GM11168 (cell line): ENCODE data around the gene OSBP2.

Source experiments
- in situ Hi-C: fragments of 300-500 bp; cut with MboI; formaldehyde crosslinking; loops from one replicate; pipeline ENCODE4 v1.12.0; 2022; ENCODE audit warnings: low sequenced_read_pairs; ENCODE audit not compliant: unreplicated experiment

The OSBP2 gene

DNA sequence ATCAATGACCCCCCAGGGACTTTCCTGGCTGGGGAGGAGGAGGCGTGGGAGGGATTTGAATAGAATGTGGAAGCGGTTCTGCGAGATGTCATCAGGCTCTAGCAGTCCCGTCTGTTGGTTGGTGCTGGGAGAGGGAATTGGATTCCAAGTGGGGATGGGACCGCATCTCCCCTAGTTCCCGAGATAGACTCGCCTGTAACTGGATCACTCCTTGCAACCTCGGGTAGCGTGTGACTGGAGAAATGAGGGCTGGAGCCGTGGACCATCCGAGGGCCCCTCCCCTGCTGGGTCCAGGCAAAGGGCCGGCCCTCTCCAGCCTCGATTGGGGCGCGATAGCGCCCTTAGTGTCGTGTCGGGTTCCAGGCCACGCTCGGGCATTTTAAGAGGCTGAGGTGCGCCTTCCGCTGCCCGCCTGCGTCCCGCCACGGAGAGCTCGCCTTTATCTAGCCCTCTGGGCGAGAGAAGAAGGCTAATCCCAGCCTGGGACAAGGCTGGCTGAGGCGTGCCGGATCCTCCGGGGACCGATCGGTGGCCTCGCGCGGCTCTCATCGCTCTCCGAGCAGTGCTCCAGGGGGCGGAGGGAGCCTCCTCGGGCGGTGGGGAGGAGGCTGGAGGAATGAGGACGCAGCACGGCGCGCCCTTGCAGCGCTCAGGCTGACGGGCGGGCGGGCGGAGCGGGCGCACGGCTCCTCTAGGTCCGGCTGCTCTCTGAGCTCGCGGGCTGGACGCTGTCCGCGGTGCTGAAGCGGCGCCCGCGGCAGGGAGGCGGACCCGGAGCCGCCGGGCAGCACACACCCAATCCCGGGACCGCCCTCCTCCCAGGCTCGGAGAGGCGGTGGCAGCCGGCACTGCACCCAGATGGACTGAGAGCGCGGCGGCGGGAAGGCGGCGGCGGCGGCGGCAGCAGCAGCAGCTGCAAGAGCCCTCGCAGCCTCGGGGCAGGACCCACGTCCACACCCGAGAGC is 107.8 kb downstream of the OSBP2 start:
- in situ Hi-C loops = no loop called here

DNA sequence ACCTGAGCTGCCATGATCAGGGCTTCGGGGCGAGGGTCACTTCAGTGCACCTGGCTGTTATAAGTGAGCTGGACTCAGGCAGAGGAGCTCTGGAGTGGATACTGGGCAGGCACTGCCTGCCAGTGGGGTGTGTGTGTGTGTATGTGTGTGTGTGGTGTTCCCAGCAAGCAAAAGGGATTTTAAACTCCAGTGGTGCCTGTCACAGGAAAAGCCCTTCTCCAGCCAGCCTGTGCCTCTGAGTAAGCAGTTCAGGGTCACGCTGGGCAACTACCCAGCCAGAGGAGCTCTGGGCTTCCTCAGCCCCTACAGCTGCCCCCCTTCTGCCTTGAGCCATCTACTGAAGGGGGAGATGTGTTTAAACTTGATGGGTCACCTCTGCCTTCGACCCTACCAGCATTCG is 109.0 kb downstream of the OSBP2 start:
- in situ Hi-C loops = no loop called here

DNA sequence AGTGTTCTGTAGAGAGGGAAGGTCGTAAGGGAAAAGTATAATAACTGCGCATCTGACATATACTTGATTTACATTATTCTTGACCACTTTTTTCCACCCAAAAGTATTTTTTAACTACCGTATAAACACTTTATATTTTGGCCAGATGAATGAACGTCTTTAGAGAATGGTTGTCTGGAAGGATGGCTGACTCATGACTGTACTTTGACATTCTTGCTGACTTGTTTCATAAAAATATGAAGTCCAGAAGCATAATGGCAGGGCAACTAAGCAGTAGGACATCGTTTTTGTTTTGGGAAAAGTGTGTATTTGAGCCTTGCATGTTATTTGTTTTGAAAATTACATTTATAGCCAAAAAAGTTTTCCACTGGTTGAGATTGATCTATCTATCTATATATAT is 110.0 kb downstream of the OSBP2 start:
- in situ Hi-C loops = no loop called here

DNA sequence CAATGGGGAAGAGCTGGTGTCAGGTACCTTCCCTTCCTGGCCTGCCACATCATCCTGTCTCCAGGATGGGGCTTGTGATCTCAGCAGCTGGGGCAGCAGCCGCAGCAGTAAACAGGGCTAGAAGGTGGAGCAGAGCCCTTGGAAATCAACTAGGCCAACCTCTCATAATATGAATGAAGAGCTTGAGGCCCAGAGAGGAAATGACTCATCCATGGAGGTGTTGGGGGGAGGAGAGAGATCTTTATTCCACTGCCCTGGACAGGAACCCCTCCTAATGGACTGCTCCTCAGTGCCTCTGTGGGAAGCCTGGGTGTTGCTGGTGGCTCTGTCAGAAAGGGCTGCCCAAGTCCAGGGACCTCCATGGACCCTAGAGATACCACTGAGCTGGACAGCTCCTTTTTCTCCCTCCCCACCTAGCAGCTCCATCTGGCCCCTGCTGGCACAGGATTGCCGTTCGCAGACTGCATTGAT is 111.8 kb downstream of the OSBP2 start:
- in situ Hi-C loops = no loop called here

DNA sequence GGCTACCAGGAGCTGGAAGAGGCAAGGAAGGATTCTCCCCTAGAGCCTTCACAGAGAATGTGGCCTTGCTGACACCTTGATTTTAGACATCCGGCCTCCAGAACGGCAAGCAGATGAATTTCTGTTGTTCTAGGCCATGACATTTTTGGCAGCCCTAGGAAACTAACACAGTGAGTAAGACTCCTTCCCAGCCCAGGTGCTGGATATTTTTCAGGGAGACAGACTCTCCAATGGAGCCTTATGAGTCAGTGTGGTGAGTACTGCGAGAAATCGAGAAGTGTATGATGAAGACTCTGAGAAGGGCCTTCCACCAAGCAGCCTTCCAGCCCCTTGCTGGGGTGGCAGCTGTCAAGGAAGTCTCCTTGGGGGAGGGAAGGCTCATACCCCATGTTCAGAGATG is 114.4 kb downstream of the OSBP2 start:
- in situ Hi-C loops = no loop called here

DNA sequence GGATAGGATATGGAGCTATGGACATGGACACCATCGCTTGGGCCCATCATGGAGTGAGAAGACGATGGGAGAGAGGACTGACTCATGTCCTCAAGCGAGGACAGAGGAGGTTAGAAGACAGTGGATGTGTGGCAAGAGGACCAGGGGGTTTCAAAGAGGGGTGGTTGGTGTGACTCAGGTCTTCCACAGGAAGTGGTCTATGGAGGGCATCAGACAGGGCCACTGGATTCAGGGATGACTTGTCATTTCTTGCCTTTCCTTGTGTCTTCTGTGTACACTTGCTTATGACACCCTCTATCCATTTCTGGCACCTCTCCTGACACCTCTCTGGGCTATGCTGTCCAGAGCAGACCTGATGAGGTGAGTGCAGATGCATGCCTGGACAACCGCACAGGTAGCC is 115.4 kb downstream of the OSBP2 start:
- in situ Hi-C loops = no loop called here

DNA sequence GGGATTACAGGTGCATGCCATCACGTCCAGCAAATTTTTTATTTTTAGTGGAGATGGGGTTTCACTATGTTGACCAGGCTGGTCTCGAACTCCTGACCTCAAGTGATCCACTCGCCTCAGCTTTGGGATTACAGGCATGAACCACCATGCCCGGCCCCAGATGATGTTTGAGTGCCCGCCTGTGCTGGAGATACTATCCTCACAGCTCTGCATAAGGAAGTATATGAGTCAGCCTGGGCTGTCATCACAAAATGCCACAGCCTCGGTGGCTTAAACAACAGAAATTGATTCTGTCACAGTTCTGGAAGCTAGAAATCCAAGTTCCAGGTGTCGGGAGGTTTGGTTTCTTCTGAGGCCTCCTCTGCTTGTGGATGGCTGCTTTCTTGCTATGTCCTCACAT is 119.3 kb downstream of the OSBP2 start:
- in situ Hi-C loops = no loop called here

DNA sequence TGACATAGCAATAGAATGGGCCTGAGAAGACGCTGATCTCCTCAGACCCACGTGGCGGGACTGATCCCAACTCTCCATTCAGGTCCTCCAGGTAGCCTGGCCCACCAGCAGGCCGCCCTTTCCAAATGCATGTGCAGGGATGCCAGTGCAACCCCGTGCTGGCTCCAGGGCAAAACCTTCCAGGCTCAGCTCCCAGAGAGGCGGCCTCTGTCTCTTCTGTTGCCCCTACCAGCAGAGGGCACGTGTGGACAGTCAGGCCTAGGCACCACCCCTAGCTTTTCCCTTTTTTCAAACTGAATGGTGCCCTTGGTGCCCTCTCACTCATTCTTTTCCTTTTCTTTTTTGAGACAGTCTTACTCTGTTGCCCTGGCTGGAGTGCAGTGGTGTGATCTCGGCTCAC is 121.7 kb downstream of the OSBP2 start:
- in situ Hi-C loops = no loop called here

DNA sequence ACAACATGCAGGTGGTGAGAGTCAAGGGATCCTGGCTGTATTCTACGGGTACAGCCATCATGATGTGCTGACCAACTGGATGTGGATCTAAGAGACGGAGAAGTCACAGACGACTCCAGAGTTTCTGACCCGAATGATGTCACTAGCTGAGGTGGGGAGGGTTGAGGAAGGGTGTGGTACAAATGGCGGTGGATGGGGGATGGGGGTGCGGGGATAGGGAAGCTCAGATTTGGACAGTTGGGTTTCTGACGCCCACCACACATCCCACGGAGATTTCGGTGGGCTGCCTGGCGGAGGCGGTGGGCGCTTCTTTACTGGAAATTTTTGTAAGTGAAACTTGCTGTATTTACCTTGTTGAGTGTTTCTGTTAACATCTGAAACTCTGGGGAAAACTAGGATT is 126.7 kb downstream of the OSBP2 start:
- in situ Hi-C loops = no loop called here

DNA sequence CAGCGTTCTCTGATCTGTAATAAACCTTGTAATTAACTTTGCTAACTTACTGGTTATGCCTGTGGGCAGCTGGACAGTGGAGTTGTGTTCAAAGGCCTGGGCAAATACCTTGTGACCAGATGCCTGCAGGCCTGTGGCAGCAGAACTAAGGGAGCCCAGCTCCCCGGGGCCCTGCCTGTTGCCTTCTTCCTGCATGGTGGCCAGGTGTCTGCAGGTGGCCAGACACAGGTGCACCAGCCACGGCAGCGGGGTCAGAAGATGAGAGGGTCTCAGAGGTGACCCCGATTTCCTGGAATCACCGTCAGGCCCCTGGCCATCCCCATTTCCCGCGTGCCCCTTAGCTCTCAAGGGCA is 127.2 kb downstream of the OSBP2 start:
- in situ Hi-C loops = no loop called here

DNA sequence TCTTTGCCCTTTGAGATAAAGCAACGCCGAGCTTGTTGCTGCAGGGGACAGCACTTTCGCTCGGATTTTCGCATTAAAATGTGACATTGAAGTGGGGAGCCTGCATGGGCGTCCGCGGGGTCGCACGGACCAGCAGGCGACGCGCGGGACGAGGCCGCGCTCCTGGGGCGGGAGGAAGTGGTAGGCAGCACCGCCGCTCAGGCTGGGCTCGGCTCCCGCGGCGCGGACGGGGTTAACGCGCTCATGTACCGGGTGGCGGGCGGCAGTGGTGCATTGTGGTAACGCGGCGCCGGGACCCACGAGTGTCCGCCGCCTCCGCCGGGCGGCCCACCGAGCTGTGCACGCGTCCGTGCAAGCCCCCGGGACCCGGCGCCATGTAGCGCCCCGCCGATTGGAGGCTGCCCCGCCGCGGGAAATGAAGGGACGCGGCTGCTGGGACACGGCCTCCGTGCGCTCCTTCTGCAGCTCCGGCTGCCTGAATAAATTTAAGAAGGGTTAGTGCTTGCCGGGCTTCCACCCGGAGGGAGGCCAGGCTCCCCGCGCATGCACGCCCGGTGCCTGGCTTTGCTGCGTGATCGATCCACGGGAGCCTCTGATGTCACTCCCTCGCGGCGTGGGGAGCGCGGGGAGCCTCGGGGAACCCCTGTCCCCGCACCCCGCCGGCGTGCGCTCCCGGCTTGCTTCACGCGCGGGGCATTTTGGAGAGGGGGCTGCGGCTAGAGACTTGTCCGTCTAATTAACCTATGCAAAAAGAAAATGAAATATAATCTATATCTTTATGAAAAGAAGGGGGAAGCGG is 127.7 kb downstream of the OSBP2 start:
- in situ Hi-C loops = no loop called here

DNA sequence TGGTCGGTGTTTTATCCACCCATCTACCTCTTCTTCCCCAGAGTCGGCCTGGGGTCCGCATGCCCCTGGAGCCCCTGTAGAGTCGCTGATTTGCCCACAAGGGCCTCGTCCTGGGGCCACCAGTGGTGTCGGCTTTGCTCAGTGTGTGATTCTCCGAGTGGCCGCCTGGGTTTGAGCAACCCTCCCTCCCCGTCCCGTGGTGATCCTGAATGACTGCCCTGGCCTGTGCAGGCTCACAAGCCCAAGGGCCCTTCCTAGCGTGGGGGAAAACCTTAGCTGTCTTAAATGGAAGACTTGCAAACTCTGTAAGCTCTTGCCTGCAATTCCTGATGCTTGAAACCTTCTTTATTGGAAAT is 128.3 kb downstream of the OSBP2 start:
- in situ Hi-C loops = no loop called here

DNA sequence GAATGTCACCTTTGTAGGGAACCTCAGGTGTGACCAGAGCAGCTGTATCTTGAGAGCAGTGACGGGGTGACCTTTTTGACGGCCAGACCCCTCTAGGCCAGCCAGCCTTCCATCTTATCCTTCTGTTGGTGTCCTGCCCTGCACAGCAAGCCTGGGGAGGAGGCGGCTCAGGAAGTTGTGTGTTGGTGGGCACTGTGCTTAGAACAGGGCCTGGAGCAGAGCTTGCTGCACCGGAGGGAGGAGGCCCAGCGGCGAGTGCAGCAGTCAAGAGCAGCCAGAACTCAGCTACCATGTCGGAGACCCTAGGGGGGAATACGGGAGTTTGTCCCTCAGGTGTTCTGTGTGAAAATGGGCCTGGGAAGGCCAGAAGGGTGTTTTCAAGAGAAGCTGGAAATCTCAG is 129.4 kb downstream of the OSBP2 start:
- in situ Hi-C loops = no loop called here

DNA sequence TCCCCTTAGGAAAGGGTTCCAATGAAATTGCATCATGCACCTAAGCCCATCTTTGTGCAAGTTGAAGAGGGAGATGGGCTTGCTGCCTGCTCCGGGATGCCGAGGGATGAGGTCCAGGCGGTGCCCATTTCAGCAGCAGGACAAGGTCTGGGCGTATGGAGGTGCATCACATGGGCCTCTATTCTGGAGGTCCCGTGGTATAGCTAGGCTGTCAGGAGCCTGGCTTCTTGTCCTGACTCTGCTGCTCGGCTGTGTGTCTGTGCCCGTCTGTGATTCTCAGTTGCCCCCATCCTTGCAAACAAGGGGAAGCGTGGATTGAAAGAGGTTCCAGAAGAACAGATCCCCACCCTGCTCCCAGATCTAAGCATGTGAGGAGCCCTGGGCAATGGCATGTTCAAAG is 130.0 kb downstream of the OSBP2 start:
- in situ Hi-C loops = no loop called here

DNA sequence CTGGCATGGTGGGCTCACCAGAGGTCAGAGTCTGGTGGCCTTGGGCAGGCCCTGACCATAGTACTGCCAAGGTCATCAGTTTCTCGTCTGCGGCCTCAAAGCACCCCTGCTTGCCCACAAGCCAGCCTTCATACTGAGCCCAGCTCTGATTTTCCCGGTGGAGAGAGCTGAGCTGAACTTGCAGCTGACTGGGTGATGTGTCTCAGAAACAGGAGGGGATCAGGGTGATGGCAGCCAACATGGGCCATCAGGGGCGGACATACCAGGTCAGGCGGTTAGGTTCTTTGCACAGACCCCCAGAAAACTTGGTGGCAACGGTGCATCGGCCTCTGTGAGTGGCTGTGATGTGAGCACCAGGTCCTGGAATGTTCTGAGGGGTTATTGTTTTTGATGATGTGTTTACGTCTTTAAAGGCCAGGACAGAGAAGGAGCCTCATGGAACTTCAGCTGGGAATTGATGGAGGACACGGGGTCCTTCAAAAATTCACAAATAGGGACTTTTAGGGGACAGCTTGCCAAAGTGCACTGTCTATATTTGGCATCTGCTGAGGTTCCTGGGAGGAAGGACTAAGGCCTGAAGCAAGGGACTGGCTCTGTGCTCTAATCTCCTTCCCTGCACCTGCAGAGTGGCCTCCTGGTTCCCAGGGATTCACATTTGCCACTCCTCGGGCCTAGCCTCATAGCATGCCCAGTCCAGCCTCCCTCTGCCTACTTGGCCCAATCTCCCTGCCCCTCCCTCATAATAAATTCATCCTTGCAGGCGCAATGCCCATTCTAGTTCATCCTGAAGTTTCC is 131.2 kb downstream of the OSBP2 start:
- in situ Hi-C loops = no loop called here

DNA sequence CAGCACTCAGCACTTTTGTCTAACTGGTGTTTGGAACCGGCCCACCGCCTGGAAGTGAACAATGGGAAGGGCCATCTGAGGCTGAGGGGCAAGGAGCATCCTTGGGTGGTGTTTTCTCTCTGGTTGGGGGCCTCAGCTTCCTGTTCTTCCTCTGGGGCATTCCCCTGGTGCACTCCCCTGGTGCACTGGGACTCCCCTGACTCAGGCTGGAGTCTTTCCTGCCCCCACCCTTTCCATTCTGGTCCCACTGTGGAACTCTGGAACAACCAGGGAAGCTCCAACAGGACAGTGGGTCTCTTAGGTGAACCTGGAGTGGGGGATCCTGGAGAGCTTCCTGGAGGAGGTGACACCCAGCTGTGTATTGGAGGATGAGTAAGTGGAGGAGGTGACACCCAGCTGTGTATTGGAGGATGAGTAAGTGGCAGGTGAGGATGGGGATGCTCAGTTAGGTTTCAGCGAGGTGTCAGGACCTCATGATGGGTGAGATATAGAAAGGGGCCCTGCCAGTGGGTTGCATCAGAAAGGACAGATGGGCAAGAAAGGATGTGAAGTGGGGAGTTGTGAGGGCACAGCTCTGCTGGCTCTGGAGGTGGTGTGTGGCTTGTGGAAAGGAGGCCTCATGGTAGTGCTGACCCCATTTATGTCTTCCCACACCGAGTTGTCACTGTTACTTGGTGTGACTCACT is 132.1 kb downstream of the OSBP2 start:
- in situ Hi-C loops = no loop called here

DNA sequence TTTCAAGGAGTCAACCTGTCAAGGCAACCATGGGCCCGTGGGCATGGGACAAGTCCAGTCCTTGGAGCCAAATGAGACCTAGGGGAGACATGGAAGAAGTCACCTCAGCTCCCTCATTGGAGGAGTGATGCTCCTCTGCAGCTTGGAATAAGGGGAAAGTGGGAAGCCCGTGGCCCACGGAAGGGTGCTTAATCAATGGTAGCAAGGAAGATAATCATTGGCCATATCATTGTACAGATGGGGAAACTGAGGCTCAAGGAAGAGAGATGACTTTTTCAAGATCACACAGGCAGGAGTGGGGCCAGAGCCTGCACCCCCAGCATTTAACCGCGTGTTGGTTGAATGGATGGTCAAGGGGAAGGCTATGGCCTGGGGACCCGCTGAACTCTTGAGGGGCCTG is 133.0 kb downstream of the OSBP2 start:
- in situ Hi-C loops = no loop called here

DNA sequence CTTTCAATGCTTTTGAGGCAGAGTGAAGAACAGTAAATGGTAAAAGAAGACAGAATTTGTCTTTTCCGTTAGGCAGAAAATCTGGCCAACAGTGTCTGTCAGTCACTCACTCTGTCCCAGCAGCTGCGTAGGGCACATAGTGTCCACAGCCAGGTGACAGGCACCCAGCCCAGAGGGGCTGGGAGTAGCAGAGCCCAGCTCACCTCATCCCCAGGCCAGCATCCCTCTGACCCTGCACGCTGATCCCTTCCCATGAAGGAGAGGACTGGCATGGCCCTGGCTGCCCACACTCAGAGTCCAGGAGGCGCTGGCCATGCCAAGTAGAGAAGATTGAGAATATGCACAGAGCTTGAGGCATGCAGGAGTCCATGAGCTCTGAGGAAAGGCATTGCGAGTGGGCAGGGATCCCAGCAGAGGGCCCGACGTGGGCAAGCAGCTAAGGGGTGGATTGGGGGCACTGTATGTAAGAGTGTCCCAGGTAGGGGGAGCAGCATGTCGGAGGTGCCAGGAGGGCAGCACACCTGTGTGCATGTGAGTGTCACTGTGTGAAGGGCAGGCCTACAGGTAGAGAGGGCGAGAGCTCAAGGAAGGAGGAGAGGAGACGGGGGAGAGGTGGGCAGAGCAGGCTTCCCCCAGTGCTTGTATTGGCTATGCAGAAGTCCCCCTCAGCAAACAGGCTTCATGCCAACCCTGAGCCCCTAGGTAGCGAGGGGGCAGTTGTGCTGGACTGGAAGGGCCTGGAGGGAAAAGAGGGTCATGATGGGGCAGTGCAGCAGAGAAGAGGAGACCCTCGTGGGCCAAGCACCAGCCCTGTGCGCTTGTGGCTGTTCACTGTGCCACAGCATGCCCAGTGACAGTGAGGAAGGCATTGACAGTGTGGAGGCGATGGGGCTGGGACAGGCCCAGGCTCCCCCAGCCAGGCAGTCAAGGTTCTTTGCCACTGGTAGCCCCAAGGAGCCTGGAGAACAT is 133.8 kb downstream of the OSBP2 start:
- in situ Hi-C loops = no loop called here

DNA sequence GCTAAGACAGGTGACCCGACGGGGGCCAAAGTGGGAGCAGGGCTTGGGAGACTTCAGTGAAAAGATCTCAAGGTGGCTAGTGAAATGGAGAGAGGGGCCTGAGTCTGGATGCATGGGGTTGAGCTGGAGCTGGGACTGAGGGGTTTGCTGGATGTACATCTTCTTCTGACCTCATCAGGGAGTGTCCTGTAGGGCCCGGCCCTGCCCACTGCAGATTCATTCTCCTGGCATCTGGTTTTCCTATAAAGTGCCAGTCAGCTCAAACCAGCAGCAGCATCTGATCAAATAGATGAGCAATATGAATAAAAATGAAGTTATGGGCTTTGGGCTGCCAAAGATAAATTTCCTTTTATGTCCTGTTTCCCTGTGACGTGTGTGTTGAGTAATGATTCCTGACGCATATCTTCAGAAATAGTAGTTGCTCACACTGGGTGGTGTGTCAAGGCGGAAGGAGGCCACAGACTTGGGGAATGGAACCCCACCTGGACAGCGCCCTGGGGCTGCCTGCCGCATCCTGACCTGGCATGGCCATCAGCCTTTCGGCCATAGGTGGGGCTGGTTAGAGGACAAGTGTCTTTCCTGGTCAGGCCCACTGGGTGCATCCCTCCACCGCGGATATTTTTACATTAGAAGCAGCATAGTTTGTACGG is 135.4 kb downstream of the OSBP2 start:
- in situ Hi-C loops = no loop called here
